ENCODE data around the gene NAV3.
"Not testable (repeated sequence)": the region's sequence is repeated elsewhere in the genome, so short reads cannot be mapped to it uniquely, and the experiment has no call there.

NAV3 gene

DNA sequence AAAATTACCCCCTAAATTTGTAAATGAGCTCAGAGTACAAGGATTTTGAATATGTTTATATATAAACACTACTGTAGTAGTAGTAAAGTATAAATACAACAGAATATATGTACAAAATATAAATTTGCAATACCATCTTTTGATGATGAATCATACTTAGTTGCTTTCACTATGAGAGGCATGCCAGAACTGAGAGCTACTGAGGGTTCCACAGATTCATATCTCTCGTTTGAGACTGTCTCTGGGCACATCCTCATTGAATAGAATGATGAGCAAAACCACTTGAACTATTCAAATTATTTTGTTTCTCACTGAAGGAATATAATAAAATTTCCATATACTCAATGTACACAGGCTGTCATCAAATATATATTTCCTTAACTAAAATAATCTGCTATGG is 417.6 kb downstream of the NAV3 start:
- no CpG with 5 or more reads among the region's 1 CpG for WGBS, 2 donors (ENCODE audit: extremely low coverage in 2 of 2, insufficient read length in 2 of 2, insufficient replicate concordance in 1 of 2)
- no peak overlapping the region for H2BK120ac ChIP-seq (ENCODE audit: low read depth, low read length)
- no peak overlapping the region for H2BK5ac ChIP-seq (ENCODE audit: low read length)
- no peak overlapping the region for H4K91ac ChIP-seq (ENCODE audit: low read depth, low read length, poor library complexity)
- no peaks in the 10 kb centered on the region for H3K27me3 ChIP-seq (ENCODE audit: control insufficient read depth in 3 of 3, insufficient read depth in 3 of 3, low read depth in 1 of 3, low read length in 3 of 3)
- no peaks in the 10 kb centered on the region for H3K36me3 ChIP-seq (replicated peaks in 1 of 2; ENCODE audit: control insufficient read depth in 2 of 2, insufficient read depth in 2 of 2, low read length in 2 of 2)
- H2AFZ ChIP-seq (ENCODE audit: low read length) = no peak overlapping the region
- H3K14ac ChIP-seq (ENCODE audit: low read length) = no peak overlapping the region
- no peak overlapping the region for H2AK5ac ChIP-seq (ENCODE audit: low read depth, low read length)
- no peaks in the 10 kb centered on the region for H3K4me1 ChIP-seq (ENCODE audit: control insufficient read depth in 2 of 2, insufficient read depth in 1 of 2, low read depth in 1 of 2, low read length in 2 of 2)
- no peak overlapping the region for H3K27ac ChIP-seq (replicated peaks; ENCODE audit: low read length)
- H2BK15ac ChIP-seq (ENCODE audit: low read length) = no peak overlapping the region
- H3K4ac ChIP-seq (ENCODE audit: low read length) = no peak overlapping the region
- no peak overlapping the region for H4K8ac ChIP-seq (ENCODE audit: low read depth, low read length)
- no peaks in the 10 kb centered on the region for H3K79me1 ChIP-seq (ENCODE audit: low read depth, low read length)
- no peak overlapping the region for H3K18ac ChIP-seq (ENCODE audit: low read length)
- H3K4me3 ChIP-seq (ENCODE audit: low read length in 2 of 2) = no peak overlapping the region
- H3K23ac ChIP-seq (ENCODE audit: low read depth, low read length, poor library complexity) = no peak overlapping the region
- no peak overlapping the region for H3K9ac ChIP-seq (ENCODE audit: low read depth, low read length, poor library complexity)
- H3K9me3 ChIP-seq (replicated peaks in 1 of 2; ENCODE audit: control insufficient read depth in 2 of 2, insufficient read depth in 1 of 2, low read depth in 1 of 2, low read length in 2 of 2) = no peaks in the 10 kb centered on the region
- no peak overlapping the region for H3K4me2 ChIP-seq (ENCODE audit: insufficient read depth, low read length, poor library complexity, severe bottlenecking)
- no peak for DNase-seq (ENCODE audit: low spot score)
- no peak overlapping the region for H2BK12ac ChIP-seq (ENCODE audit: low read length)

- no peak overlapping the region for H3K18ac ChIP-seq (ENCODE audit: low read length)
- H2BK5ac ChIP-seq (ENCODE audit: low read length) = no peak overlapping the region
- no peak overlapping the region for H2BK15ac ChIP-seq (ENCODE audit: low read length)
- DNase-seq (ENCODE audit: low spot score) = no peak
- no peaks in the 10 kb centered on the region for H3K79me1 ChIP-seq (ENCODE audit: low read depth, low read length)
- WGBS, 2 donors (ENCODE audit: extremely low coverage in 2 of 2, insufficient read length in 2 of 2, insufficient replicate concordance in 1 of 2) = no CpG with 5 or more reads among the region's 3 CpGs
- no peak overlapping the region for H3K27ac ChIP-seq (replicated peaks; ENCODE audit: low read length)
- H2BK12ac ChIP-seq (ENCODE audit: low read length) = no peak overlapping the region
- no peak overlapping the region for H4K91ac ChIP-seq (ENCODE audit: low read depth, low read length, poor library complexity)
- no peak overlapping the region for H3K9ac ChIP-seq (ENCODE audit: low read depth, low read length, poor library complexity)
- no peak overlapping the region for H4K8ac ChIP-seq (ENCODE audit: low read depth, low read length)
- no peak overlapping the region for H3K4me2 ChIP-seq (ENCODE audit: insufficient read depth, low read length, poor library complexity, severe bottlenecking)
- H2AK5ac ChIP-seq (ENCODE audit: low read depth, low read length) = no peak overlapping the region
- no peak overlapping the region for H3K4ac ChIP-seq (ENCODE audit: low read length)
- no peaks in the 10 kb centered on the region for H3K4me1 ChIP-seq (ENCODE audit: control insufficient read depth in 2 of 2, insufficient read depth in 1 of 2, low read depth in 1 of 2, low read length in 2 of 2)
- H3K9me3 ChIP-seq (replicated peaks in 1 of 2; ENCODE audit: control insufficient read depth in 2 of 2, insufficient read depth in 1 of 2, low read depth in 1 of 2, low read length in 2 of 2) = no peaks in the 10 kb centered on the region
- H3K14ac ChIP-seq (ENCODE audit: low read length) = no peak overlapping the region
- no peak overlapping the region for H2BK120ac ChIP-seq (ENCODE audit: low read depth, low read length)
- H3K27me3 ChIP-seq (ENCODE audit: control insufficient read depth in 3 of 3, insufficient read depth in 3 of 3, low read depth in 1 of 3, low read length in 3 of 3) = no peaks in the 10 kb centered on the region
- H3K4me3 ChIP-seq (ENCODE audit: low read length in 2 of 2) = no peak overlapping the region
- no peak overlapping the region for H2AFZ ChIP-seq (ENCODE audit: low read length)
- no peak overlapping the region for H3K23ac ChIP-seq (ENCODE audit: low read depth, low read length, poor library complexity)
- no peaks in the 10 kb centered on the region for H3K36me3 ChIP-seq (replicated peaks in 1 of 2; ENCODE audit: control insufficient read depth in 2 of 2, insufficient read depth in 2 of 2, low read length in 2 of 2)
Observed at GRCh38 chr12:78249578-78249977, 418.9 kb downstream of the NAV3 start.

DNA sequence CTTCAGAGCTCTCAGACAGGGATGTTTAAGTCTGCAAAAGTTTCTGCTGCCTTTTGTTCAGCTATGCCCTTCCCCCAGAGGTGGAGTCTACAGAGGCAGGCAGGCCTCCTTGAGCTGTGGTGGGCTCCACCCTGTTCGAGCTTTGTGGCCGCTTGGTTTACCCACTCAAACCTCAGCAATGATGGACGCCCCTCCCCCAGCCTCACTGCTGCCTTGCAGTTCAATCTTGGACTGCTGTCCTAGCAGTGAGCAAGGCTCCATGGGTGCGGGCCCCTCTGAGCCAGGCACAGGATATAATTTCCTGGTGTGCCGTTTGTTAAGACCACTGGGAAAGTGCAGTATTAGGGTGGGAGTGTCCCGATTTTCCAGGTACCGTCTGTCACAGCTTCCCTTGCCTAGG is 427.0 kb downstream of the NAV3 start:
- not testable (repeated sequence) for H3K18ac ChIP-seq (ENCODE audit: low read length); H3K27me3 ChIP-seq (ENCODE audit: control insufficient read depth in 3 of 3, insufficient read depth in 3 of 3, low read depth in 1 of 3, low read length in 3 of 3); H4K91ac ChIP-seq (ENCODE audit: low read depth, low read length, poor library complexity); H3K27ac ChIP-seq (replicated peaks; ENCODE audit: low read length); H2BK5ac ChIP-seq (ENCODE audit: low read length); H3K36me3 ChIP-seq (replicated peaks in 1 of 2; ENCODE audit: control insufficient read depth in 2 of 2, insufficient read depth in 2 of 2, low read length in 2 of 2); H3K23ac ChIP-seq (ENCODE audit: low read depth, low read length, poor library complexity); H2BK120ac ChIP-seq (ENCODE audit: low read depth, low read length); DNase-seq (ENCODE audit: low spot score); H4K8ac ChIP-seq (ENCODE audit: low read depth, low read length); H2AFZ ChIP-seq (ENCODE audit: low read length); H3K4me3 ChIP-seq (ENCODE audit: low read length in 2 of 2); H3K4me2 ChIP-seq (ENCODE audit: insufficient read depth, low read length, poor library complexity, severe bottlenecking); H2BK15ac ChIP-seq (ENCODE audit: low read length); H2BK12ac ChIP-seq (ENCODE audit: low read length); H2AK5ac ChIP-seq (ENCODE audit: low read depth, low read length); H3K9ac ChIP-seq (ENCODE audit: low read depth, low read length, poor library complexity); H3K14ac ChIP-seq (ENCODE audit: low read length); H3K4me1 ChIP-seq (ENCODE audit: control insufficient read depth in 2 of 2, insufficient read depth in 1 of 2, low read depth in 1 of 2, low read length in 2 of 2); H3K4ac ChIP-seq (ENCODE audit: low read length); H3K9me3 ChIP-seq (replicated peaks in 1 of 2; ENCODE audit: control insufficient read depth in 2 of 2, insufficient read depth in 1 of 2, low read depth in 1 of 2, low read length in 2 of 2); H3K79me1 ChIP-seq (ENCODE audit: low read depth, low read length)
- WGBS, 2 donors (ENCODE audit: extremely low coverage in 2 of 2, insufficient read length in 2 of 2, insufficient replicate concordance in 1 of 2) = no CpG with 5 or more reads among the region's 7 CpGs

DNA sequence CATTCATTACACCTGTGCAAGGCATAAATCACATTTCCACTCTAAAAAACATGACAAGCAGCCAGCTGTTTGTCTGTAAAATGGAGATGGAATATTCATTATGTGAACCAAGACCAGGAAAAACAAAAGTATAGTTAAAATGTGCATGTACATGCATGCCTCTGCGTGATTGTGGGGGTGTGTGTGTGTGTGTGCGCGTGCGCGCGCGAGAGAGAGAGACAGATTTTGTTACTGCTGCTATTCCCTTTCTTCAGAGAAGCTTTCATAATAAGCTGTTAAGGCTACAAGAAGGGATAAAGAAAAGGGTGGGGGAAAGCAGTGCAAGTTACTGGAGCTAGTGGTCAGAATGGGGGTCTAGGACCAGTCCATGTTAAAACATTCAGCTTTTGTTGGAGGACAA is 430.3 kb downstream of the NAV3 start:
- Histone ChIP-seq H2AK5ac (ENCODE audit: low read depth, low read length) (no peak overlapping the region), H3K9me3 (replicated peaks in 1 of 2; ENCODE audit: control insufficient read depth in 2 of 2, insufficient read depth in 1 of 2, low read depth in 1 of 2, low read length in 2 of 2) (peaks cover 0 to 3% of the 10 kb centered on the region in 2 donors), H3K27ac (replicated peaks; ENCODE audit: low read length) (no peak overlapping the region), H3K9ac (ENCODE audit: low read depth, low read length, poor library complexity) (no peak overlapping the region), H3K4me1 (ENCODE audit: control insufficient read depth in 2 of 2, insufficient read depth in 1 of 2, low read depth in 1 of 2, low read length in 2 of 2) (no peaks in the 10 kb centered on the region), H2BK120ac (ENCODE audit: low read depth, low read length) (no peak overlapping the region), H4K91ac (ENCODE audit: low read depth, low read length, poor library complexity) (no peak overlapping the region), H3K14ac (ENCODE audit: low read length) (no peak overlapping the region), H3K23ac (ENCODE audit: low read depth, low read length, poor library complexity) (no peak overlapping the region), H3K4me2 (ENCODE audit: insufficient read depth, low read length, poor library complexity, severe bottlenecking) (no peak overlapping the region), H3K4ac (ENCODE audit: low read length) (no peak overlapping the region), H4K8ac (ENCODE audit: low read depth, low read length) (no peak overlapping the region), H2BK15ac (ENCODE audit: low read length) (no peak overlapping the region), H2AFZ (ENCODE audit: low read length) (no peak overlapping the region), H3K18ac (ENCODE audit: low read length) (no peak overlapping the region), H3K36me3 (replicated peaks in 1 of 2; ENCODE audit: control insufficient read depth in 2 of 2, insufficient read depth in 2 of 2, low read length in 2 of 2) (no peaks in the 10 kb centered on the region), H2BK12ac (ENCODE audit: low read length) (no peak overlapping the region), H3K79me1 (ENCODE audit: low read depth, low read length) (no peaks in the 10 kb centered on the region), H3K27me3 (ENCODE audit: control insufficient read depth in 3 of 3, insufficient read depth in 3 of 3, low read depth in 1 of 3, low read length in 3 of 3) (no peaks in the 10 kb centered on the region), H2BK5ac (ENCODE audit: low read length) (no peak overlapping the region), H3K4me3 (ENCODE audit: low read length in 2 of 2) (no peak overlapping the region)
- no peak for DNase-seq (ENCODE audit: low spot score)
- WGBS, 2 donors (ENCODE audit: extremely low coverage in 2 of 2, insufficient read length in 2 of 2, insufficient replicate concordance in 1 of 2) = no CpG with 5 or more reads among the region's 7 CpGs

Measured in neuronal stem cell (in vitro differentiated cells).